ENCODE data around the gene CES5A. TPM values are rescaled to one million over a fixed set of nuclear protein-coding genes. Genes with fewer than 3 reads are reported as not detected.
"Not testable (repeated sequence)": the region's sequence is repeated elsewhere in the genome, so short reads cannot be mapped to it uniquely, and the experiment has no call there.

The CES5A gene
- total RNA-seq, 1 donor from 2014 or later: not detected

GRCh38 chr16:55843105-55843395 is 32.1 kb downstream of the CES5A start:
- Histone ChIP-seq H3K4me3 (ENCODE audit: low read depth, low read length) (no peak overlapping the region), H3K27me3 (ENCODE audit: control insufficient read depth, insufficient read depth, low read length) (no peaks in the 10 kb centered on the region), H3K36me3 (ENCODE audit: control insufficient read depth, insufficient read depth, low read length) (no peaks in the 10 kb centered on the region)
- no peak for TF ChIP-seq CTCF (IDR thresholded peaks at IDR 0.05; ENCODE audit: insufficient read depth, low read length, severe bottlenecking)
- DNase-seq (ENCODE audit: low read depth) (no peak), FAIRE-seq (no peak)

- no peak overlapping the region for H3K4me3 ChIP-seq (ENCODE audit: low read depth, low read length)
- DNase-seq (ENCODE audit: low read depth) (peak; percentile 41), FAIRE-seq (no peak)
- H3K36me3 ChIP-seq (ENCODE audit: control insufficient read depth, insufficient read depth, low read length): no peaks in the 10 kb centered on the region
- no peaks in the 10 kb centered on the region for H3K27me3 ChIP-seq (ENCODE audit: control insufficient read depth, insufficient read depth, low read length)
- peak; percentile 52 for TF ChIP-seq CTCF (IDR thresholded peaks at IDR 0.05; ENCODE audit: insufficient read depth, low read length, severe bottlenecking)
Observed at GRCh38 chr16:55842369-55843104, 32.6 kb downstream of the CES5A start.

- Histone ChIP-seq H3K4me3 (ENCODE audit: low read depth, low read length) (no peak overlapping the region), H3K36me3 (ENCODE audit: control insufficient read depth, insufficient read depth, low read length) (no peaks in the 10 kb centered on the region), H3K27me3 (ENCODE audit: control insufficient read depth, insufficient read depth, low read length) (no peaks in the 10 kb centered on the region)
- DNase-seq (ENCODE audit: low read depth): no peak
- no peak for FAIRE-seq
- no peak for TF ChIP-seq CTCF (IDR thresholded peaks at IDR 0.05; ENCODE audit: insufficient read depth, low read length, severe bottlenecking)
Observed at GRCh38 chr16:55839115-55839514, 36.1 kb downstream of the CES5A start.

- Histone ChIP-seq H3K27me3 (ENCODE audit: control insufficient read depth, insufficient read depth, low read length) (no peaks in the 10 kb centered on the region), H3K4me3 (ENCODE audit: low read depth, low read length) (no peak overlapping the region), H3K36me3 (ENCODE audit: control insufficient read depth, insufficient read depth, low read length) (no peaks in the 10 kb centered on the region)
- TF ChIP-seq CTCF (IDR thresholded peaks at IDR 0.05; ENCODE audit: insufficient read depth, low read length, severe bottlenecking): no peak
- DNase-seq (ENCODE audit: low read depth): no peak
- no peak for FAIRE-seq
Observed at GRCh38 chr16:55836158-55836611, 39.0 kb downstream of the CES5A start.

GRCh38 chr16:55835581-55835980 is 39.6 kb downstream of the CES5A start:
- no peak for DNase-seq (ENCODE audit: low read depth)
- no peak for TF ChIP-seq CTCF (IDR thresholded peaks at IDR 0.05; ENCODE audit: insufficient read depth, low read length, severe bottlenecking)
- no peak for FAIRE-seq
- H3K36me3 ChIP-seq (ENCODE audit: control insufficient read depth, insufficient read depth, low read length): no peaks in the 10 kb centered on the region
- no peak overlapping the region for H3K4me3 ChIP-seq (ENCODE audit: low read depth, low read length)
- H3K27me3 ChIP-seq (ENCODE audit: control insufficient read depth, insufficient read depth, low read length): no peaks in the 10 kb centered on the region

- not testable (repeated sequence) for H3K4me3 ChIP-seq (ENCODE audit: low read depth, low read length); H3K36me3 ChIP-seq (ENCODE audit: control insufficient read depth, insufficient read depth, low read length); DNase-seq (ENCODE audit: low read depth); FAIRE-seq; H3K27me3 ChIP-seq (ENCODE audit: control insufficient read depth, insufficient read depth, low read length)
Observed at GRCh38 chr16:55835173-55835572, 40.0 kb downstream of the CES5A start.

Measured in bronchial epithelial cell (primary cell).